ENCODE data around the gene MASP1. TPM values are rescaled to one million over a fixed set of nuclear protein-coding genes. Genes with fewer than 3 reads are reported as not detected.
A peak's percentile ranks its signal among the peaks of the same experiment; 100 is the strongest.

Gene MASP1
- total and polyA plus RNA-seq, 2 of the 4 experiments (the other 2 are of a cell fraction), result 13.1 to 16.2 TPM

GRCh38 chr3:187292181-187292580 is 644 bp upstream of the MASP1 start (continued):
- TF ChIP-seq MAZ (IDR thresholded peaks at IDR 0.05; ENCODE audit: borderline replicate concordance, low read depth, low read length), result no peak
- no peak for TF ChIP-seq POLR2A (IDR thresholded peaks at IDR 0.05; ENCODE audit: low read depth, low read length)
- no peak for TF ChIP-seq USF2 (IDR thresholded peaks at IDR 0.05; ENCODE audit: low read depth, low read length)
- no peak for TF ChIP-seq NFE2L2 (IDR thresholded peaks at IDR 0.05; ENCODE audit: low read depth, low read length)

- intact Hi-C loops (cut with micrococcal nuclease), result no loop called here
- BruUV-seq (replicated peaks), result no TSS peak
- Histone ChIP-seq H3K9me1 (ENCODE audit: insufficient read depth, low read length) (peaks cover 8% of the 10 kb centered on the region; the same call in 1 of the 2 replicates), H3K4ac (ENCODE audit: low read depth, low read length) (peak overlapping the region; percentile 98), H3K9ac (ENCODE audit: low read depth, low read length) (peak overlapping the region; percentile 95), H2BK120ac (ENCODE audit: low read depth, low read length) (peak overlapping the region; percentile 97), H4K20me1 (ENCODE audit: insufficient read depth, low read length) (no peaks in the 10 kb centered on the region), H3K14ac (replicated peaks; ENCODE audit: low read depth, low read length) (peak overlapping the region; percentile 95), H3K27ac (ENCODE audit: insufficient read depth, low read length) (peak overlapping the region; percentile 91), H2BK20ac (ENCODE audit: low read depth, low read length) (peak overlapping the region; percentile 85), H3K9me3 (ENCODE audit: control insufficient read depth, insufficient read depth, low read length) (no peaks in the 10 kb centered on the region), H3K23ac (ENCODE audit: low read depth, low read length) (peak overlapping the region; percentile 96), H3K4me3 (ENCODE audit: insufficient read depth, low read depth, low read length) (peak overlapping the region; percentile 57), H2AFZ (replicated peaks; ENCODE audit: low read length, poor library complexity) (peak overlapping the region; percentile 90), H3K4me1 (ENCODE audit: control insufficient read depth, insufficient read depth, low read length) (peaks cover 22% of the 10 kb centered on the region), H4K5ac (ENCODE audit: low read depth, low read length) (peak overlapping the region; percentile 92), H3K18ac (ENCODE audit: low read depth, low read length) (peak overlapping the region; percentile 88), H2BK5ac (ENCODE audit: low read depth, low read length, poor library complexity, severe bottlenecking) (peak overlapping the region; percentile 93), H2AK9ac (replicated peaks; ENCODE audit: low read depth, low read length, poor library complexity) (peak overlapping the region; percentile 90), H3K36me3 (ENCODE audit: control insufficient read depth, insufficient read depth, low read length) (no peaks in the 10 kb centered on the region), H4K91ac (ENCODE audit: insufficient read depth, low read depth, low read length) (peak overlapping the region; percentile 93), H2BK15ac (ENCODE audit: low read depth, low read length) (peak overlapping the region; percentile 43; the same call in 2 of the 3 replicates), H3K56ac (ENCODE audit: extremely low read depth, insufficient read depth, low read length) (peak overlapping the region; percentile 94), H2AK5ac (ENCODE audit: low read depth, low read length) (peak overlapping the region; percentile 90), H4K8ac (ENCODE audit: low read depth in 2 of 2, low read length in 2 of 2) (peak overlapping the region; percentile 91 to 95), H3K79me1 (ENCODE audit: low read depth in 1 of 2, low read length in 2 of 2) (0 out of 4 replicates have a peak, but pooled peaks cover 0 to under 1% of the 10 kb centered on the region in 2 experiments), H3K4me2 (ENCODE audit: low read depth, low read length) (peak overlapping the region; percentile 94), H3K27me3 (ENCODE audit: control insufficient read depth, insufficient read depth, low read length) (no peaks in the 10 kb centered on the region)
- DNase-seq, result peak; percentile 64
- CTCF ChIA-PET, result interaction anchor here (0.5 to 1.3 kb wide), 3 partner anchors 146 to 1665 kb away, joined by 3 to 4 read pairs (median 4); no protein-coding TSS in a partner anchor
- TF ChIP-seq POLR2A (IDR thresholded peaks at IDR 0.05; ENCODE audit: low read depth, low read length) (no peak), FOS (IDR thresholded peaks at IDR 0.05; ENCODE audit: low read depth, low read length) (no peak), MAFK (IDR thresholded peaks at IDR 0.05; ENCODE audit: low read depth, low read length) (no peak), NFE2L2 (IDR thresholded peaks at IDR 0.05; ENCODE audit: low read depth, low read length) (no peak), RFX5 (IDR thresholded peaks at IDR 0.05; ENCODE audit: low read depth, low read length) (no peak), MXI1 (IDR thresholded peaks at IDR 0.05; ENCODE audit: borderline replicate concordance, low read depth, low read length) (no peak; the same call in 1 of the 2 replicates), RCOR1 (IDR thresholded peaks at IDR 0.05; ENCODE audit: insufficient replicate concordance, low read length) (no peak), BHLHE40 (IDR thresholded peaks at IDR 0.05; ENCODE audit: low read depth, low read length) (no peak), USF2 (IDR thresholded peaks at IDR 0.05; ENCODE audit: low read depth, low read length) (no peak), CEBPB (IDR thresholded peaks at IDR 0.05; ENCODE audit: low read depth, low read length) (no peak), MAZ (IDR thresholded peaks at IDR 0.05; ENCODE audit: borderline replicate concordance, low read depth, low read length) (no peak)
- TF ChIP-seq, protein P1, sequence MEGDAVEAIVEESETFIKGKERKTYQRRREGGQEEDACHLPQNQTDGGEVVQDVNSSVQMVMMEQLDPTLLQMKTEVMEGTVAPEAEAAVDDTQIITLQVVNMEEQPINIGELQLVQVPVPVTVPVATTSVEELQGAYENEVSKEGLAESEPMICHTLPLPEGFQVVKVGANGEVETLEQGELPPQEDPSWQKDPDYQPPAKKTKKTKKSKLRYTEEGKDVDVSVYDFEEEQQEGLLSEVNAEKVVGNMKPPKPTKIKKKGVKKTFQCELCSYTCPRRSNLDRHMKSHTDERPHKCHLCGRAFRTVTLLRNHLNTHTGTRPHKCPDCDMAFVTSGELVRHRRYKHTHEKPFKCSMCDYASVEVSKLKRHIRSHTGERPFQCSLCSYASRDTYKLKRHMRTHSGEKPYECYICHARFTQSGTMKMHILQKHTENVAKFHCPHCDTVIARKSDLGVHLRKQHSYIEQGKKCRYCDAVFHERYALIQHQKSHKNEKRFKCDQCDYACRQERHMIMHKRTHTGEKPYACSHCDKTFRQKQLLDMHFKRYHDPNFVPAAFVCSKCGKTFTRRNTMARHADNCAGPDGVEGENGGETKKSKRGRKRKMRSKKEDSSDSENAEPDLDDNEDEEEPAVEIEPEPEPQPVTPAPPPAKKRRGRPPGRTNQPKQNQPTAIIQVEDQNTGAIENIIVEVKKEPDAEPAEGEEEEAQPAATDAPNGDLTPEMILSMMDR (conservative IDR thresholded peaks at IDR 0.05; ENCODE audit: low read depth, low read length), result no peak
- peak; percentile 56 for ATAC-seq (ENCODE audit: low read depth)
- no CpG with 5 or more reads among the region's 6 CpGs for WGBS, 2 experiments (ENCODE audit: extremely low coverage in 2 of 2, insufficient read length in 1 of 2)
- POLR2A ChIA-PET (ENCODE audit: unreplicated experiment), result interaction anchor here (0.6 to 1.1 kb wide), 4 partner anchors 10 to 415 kb away, joined by 3 to 7 read pairs (median 4); no protein-coding TSS in a partner anchor
- in situ Hi-C loops (cut with MboI; ENCODE audit: low sequenced_read_pairs), result loop anchor here (5.0 kb wide), 1 partner anchor 54 kb away; no protein-coding TSS in a partner anchor
- dilution Hi-C loops (cut with HindIII; ENCODE audit: low sequenced_read_pairs, unreplicated experiment), result no loop called here
Measured at GRCh38 chr3:187291001-187291511, 481 bp downstream of the MASP1 start.

Data from IMR-90 (cell line).